Mucosa of descending colon (tissue), 3 donors: Measurements from ENCODE around the gene PPP1CB. TPM values are rescaled to one million over a fixed set of nuclear protein-coding genes. Genes with fewer than 3 reads are reported as not detected.

ENCODE experiments used
- ATAC-seq: fragments of 200-7000 bp; cut with Tn5 transposase; one replicate; pipeline ENCODE4 v1.9.1; 2020; ENCODE audit warnings: mild to moderate bottlenecking, moderate library complexity
- DNase-seq, 3 donors: peaks; one replicate each; pipeline ENCODE4 v3.0.0-alpha.2; 2020
- H3K36me3 ChIP-seq: fragments of 200-600 bp; one replicate; pipeline ENCODE4 v1.8.0; 2021; ENCODE audit warnings: low read depth, mild to moderate bottlenecking
- H3K4me1 ChIP-seq: fragments of 200-600 bp; one replicate; pipeline ENCODE4 v1.8.0; 2021; ENCODE audit warnings: low read depth, mild to moderate bottlenecking
- H3K4me3 ChIP-seq: fragments of 200-600 bp; one replicate; pipeline ENCODE4 v1.8.0; 2021; ENCODE audit warnings: mild to moderate bottlenecking
- H3K9me3 ChIP-seq: fragments of 200-600 bp; one replicate; pipeline ENCODE4 v1.8.0; 2021; ENCODE audit warnings: mild to moderate bottlenecking
- intact Hi-C, 2 donors: fragments of 100-400 bp; cut with DNase I in 1 of 2; cut with micrococcal nuclease in 1 of 2; formaldehyde crosslinking; loops; one replicate each; pipeline versions ENCODE4 v1.11.0 to v1.11.1; 2022; cut with DNase I, micrococcal nuclease
- total RNA-seq, 3 donors: library from RNA; stranded (reverse); fragmentation: NEBNext Ultra II Directional in 2 of 3; extraction: Animal tissue kit (Norgen Biotek cat#: 25700) in 2 of 3; gene quantifications; one replicate each; pipeline versions ENCODE4 v1.2.1 to v1.2.4, GENCODE V29; 2021 to 2023
- TF ChIP-seq, protein P1 (sequence below): fragments of 200-600 bp; IDR thresholded peaks from one replicate; pipeline ENCODE4 v1.8.0; 2022; ENCODE audit warnings: antibody characterized with exemption, mild to moderate bottlenecking
- donor health status: DM: no; HTN: no; CAD: no; lungs with moderate emphysema.
- donor health status: DM: no; HTN: no; CAD: no.
- donor health status: DM: no; HTN: yes; CAD: no.

Gene PPP1CB
- total RNA-seq, 3 donors from 2014 or later, result 302 to 439 (median 308) TPM

- no peaks in the 10 kb centered on the region for H3K9me3 ChIP-seq
- TF ChIP-seq, protein P1, sequence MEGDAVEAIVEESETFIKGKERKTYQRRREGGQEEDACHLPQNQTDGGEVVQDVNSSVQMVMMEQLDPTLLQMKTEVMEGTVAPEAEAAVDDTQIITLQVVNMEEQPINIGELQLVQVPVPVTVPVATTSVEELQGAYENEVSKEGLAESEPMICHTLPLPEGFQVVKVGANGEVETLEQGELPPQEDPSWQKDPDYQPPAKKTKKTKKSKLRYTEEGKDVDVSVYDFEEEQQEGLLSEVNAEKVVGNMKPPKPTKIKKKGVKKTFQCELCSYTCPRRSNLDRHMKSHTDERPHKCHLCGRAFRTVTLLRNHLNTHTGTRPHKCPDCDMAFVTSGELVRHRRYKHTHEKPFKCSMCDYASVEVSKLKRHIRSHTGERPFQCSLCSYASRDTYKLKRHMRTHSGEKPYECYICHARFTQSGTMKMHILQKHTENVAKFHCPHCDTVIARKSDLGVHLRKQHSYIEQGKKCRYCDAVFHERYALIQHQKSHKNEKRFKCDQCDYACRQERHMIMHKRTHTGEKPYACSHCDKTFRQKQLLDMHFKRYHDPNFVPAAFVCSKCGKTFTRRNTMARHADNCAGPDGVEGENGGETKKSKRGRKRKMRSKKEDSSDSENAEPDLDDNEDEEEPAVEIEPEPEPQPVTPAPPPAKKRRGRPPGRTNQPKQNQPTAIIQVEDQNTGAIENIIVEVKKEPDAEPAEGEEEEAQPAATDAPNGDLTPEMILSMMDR, result no peak
- H3K4me1 ChIP-seq, result no peaks in the 10 kb centered on the region
- H3K4me3 ChIP-seq, result no peak overlapping the region
- ATAC-seq (no peak), DNase-seq (no peak)
- intact Hi-C loops, result no loop called here
- H3K36me3 ChIP-seq, result no peaks in the 10 kb centered on the region
Observed at GRCh38 chr2:28833740-28834470, 82.3 kb downstream of the PPP1CB start.

- no peak overlapping the region for H3K4me3 ChIP-seq
- no peak for DNase-seq
- no peaks in the 10 kb centered on the region for H3K36me3 ChIP-seq
- intact Hi-C loops, result no loop called here
- H3K4me1 ChIP-seq, result no peaks in the 10 kb centered on the region
- no peak for ATAC-seq
- TF ChIP-seq, protein P1, result no peak
- no peaks in the 10 kb centered on the region for H3K9me3 ChIP-seq
Observed at GRCh38 chr2:28835781-28836180, 84.2 kb downstream of the PPP1CB start.

- ATAC-seq (no peak), DNase-seq (no peak)
- intact Hi-C loops, result no loop called here
- Histone ChIP-seq H3K9me3 (no peaks in the 10 kb centered on the region), H3K4me3 (no peak overlapping the region), H3K36me3 (no peaks in the 10 kb centered on the region), H3K4me1 (no peaks in the 10 kb centered on the region)
- TF ChIP-seq, protein P1, result no peak
Observed at GRCh38 chr2:28838971-28839370, 87.3 kb downstream of the PPP1CB start.

GRCh38 chr2:28842042-28842441 is 90.4 kb downstream of the PPP1CB start:
- H3K4me1 ChIP-seq, result no peaks in the 10 kb centered on the region
- no peaks in the 10 kb centered on the region for H3K36me3 ChIP-seq
- DNase-seq (no peak), ATAC-seq (no peak)
- H3K9me3 ChIP-seq, result no peaks in the 10 kb centered on the region
- intact Hi-C loops, result no loop called here
- TF ChIP-seq, protein P1, result no peak
- H3K4me3 ChIP-seq, result no peak overlapping the region

Other genes with a start within 250 kb of the PPP1CB start
- gene SPDYA, start 59.0 kb downstream of the PPP1CB start, total RNA-seq, result 1 to 10 TPM; 1.1 to 2.3 (median 1.2) TPM
- 10 to 100 TPM in 1 of 3 donors, 1 to 10 TPM in 2; 9.4 to 12.4 (median 9.6) TPM for gene TRMT61B, start 118.5 kb downstream of the PPP1CB start, total RNA-seq
- gene WDR43, start 142.8 kb downstream of the PPP1CB start, total RNA-seq, result 10 to 100 TPM; 34.4 to 40.9 (median 37.6) TPM
- gene TOGARAM2, start 229.5 kb downstream of the PPP1CB start, total RNA-seq, result 1 to 10 TPM in 1 of 3 donors, under 1 TPM in 2; 0.58 to 3.2 (median 0.81) TPM